DMS53 treated with DMSO at 0.1 percent for 48 hours (cell line): Measurements from ENCODE around the gene ZP1.

Experiments
- DNase-seq: peaks from one replicate; lab custom pipeline; 2025; ENCODE audit not compliant: unreplicated experiment; lab: John Stamatoyannopoulos, UW

ZP1 gene

GRCh38 chr11:60874421-60875365 lies 7.4 kb downstream of the ZP1 start:
- DNase-seq = no peak

DNA sequence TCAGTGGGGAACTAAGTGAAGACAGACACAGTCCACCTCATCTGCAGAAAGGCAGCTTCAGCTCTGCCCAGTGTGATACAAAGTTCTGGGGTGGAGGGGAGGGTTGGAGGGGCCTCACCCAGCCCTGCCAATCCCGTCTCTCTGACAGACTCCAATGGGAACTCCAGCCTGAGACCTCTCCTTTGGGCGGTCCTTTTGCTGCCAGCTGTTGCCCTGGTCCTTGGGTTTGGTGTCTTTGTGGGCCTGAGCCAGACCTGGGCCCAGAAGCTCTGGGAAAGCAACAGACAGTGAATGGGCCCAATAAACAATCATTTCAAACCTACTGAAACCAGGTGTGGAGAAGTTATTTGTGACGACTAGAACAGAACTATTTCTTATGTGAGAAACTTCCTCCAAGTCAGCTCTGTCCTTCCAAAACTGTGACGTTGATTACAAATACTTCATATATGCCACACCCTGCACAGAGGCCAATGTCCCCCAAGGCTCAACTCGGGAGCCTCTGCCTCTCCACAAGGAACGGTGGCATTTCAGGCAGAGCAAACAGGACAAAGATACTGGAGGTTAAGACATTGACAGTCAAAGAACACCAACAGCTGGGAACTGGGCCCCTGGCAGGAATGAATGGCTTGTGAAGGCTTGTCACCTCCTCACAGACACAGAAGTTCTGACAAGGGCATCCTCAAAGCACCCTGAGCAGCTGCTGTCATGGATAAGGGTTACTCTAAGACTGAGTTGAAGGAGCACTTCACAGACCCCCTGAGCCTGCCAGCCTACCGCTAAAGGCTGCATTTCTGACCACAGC lies 8.2 kb downstream of the ZP1 start:
- no peak for DNase-seq

DNA sequence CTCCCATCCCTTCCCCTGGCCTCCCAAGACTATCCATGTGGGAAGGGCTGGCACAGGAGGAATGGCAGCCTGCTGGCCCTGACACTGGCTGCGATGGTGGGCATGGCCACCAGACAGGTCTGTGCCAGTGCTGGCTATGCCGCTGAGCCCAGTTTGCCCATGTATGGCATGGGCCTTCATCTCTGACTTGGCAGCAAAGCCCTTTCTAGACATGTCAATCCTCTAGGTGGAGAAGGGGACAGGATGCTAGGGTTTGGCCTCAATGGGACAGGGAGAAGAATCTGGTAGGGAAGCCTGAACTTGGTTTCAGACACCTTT lies 8.8 kb downstream of the ZP1 start:
- no peak for DNase-seq

DNA sequence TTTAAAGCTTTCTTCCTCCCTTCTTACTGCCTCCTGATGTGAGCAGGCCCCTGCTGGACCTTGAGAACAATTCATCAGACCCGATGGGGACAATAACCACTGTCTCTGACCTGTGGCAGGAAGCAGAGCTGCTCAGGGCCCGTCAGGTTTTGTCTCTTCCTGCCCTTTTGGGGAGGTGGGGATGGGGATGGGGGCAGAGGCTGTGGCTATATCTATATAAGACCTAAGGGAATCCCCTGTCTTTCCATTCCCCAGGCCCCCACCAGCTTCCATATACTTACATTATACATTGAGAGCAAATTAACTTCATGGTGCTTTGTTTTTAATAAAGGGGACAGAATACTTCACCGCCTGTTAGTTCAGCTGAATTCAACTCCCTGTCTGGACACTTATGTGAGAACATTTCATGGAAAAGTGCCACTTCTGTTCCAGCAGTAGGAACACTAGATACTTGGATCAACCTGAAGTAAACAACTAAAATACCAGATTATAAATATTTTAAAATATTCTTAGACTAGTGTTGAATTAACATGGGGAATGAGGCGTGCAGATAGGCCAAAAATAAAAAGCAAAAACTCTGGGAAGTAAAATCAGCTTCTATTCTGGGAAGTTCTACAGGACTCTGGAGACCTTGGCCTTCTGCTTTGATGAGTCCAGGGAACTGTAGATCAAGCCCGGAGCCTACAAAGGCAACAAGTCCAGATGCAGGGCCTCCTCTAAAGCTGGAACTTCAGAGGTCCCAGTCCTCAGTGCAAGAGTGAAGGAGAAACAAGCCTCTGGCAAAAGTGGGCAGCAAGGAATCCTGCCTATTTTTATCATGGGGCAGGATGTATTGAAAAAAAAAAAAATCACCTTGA lies 11.1 kb downstream of the ZP1 start:
- no peak for DNase-seq

DNA sequence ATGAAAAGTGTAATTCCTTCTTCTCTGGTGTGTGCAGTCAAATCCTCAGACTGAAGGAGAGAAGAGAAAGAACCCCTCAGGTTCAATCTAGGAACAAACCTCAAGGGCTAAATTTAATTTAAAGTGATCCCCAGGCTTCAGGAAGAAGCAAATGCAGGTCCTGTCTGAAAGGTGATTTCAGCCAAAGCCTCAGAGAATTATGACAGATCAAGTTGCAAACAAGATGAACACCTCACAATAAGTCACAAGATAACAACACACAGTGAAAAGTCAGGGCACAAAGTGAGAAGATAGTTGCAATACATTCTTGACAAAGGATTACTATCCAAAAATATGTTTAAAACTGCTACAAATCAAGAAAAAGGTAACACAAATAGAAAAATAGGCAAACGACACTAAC lies 11.8 kb downstream of the ZP1 start:
- DNase-seq = no peak

DNA sequence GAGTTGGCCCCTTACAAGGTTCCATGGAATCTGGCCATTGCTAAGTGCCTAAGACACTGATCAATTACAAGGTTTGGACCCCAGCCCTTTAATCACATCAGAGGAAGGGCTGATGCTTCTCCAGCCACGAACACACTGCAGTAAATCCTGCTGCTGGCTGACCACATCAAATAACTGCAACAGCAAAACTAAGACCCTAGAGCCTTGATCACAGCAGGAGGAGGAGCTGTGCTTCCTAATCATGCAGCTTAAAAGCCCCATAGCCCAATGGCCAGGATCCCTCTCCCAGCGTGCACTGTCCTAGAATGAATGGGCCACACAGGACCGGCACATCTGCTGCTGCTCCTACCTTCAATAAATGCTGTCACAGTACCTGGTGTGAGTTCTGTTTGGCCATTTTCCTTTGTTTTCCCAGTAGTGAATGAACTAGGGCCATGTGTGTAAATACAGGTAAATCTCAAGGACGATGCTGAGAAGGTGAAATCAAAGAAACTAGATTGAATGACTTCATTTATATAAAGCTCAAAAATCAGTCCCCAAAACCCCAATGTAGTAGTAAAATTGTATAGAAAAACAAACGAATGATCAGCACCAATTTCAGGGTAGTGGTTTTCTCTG lies 12.7 kb downstream of the ZP1 start:
- DNase-seq = no peak

- DNase-seq = peak; percentile 99
Observed at GRCh38 chr11:60880643-60881282, 13.4 kb downstream of the ZP1 start.

DNA sequence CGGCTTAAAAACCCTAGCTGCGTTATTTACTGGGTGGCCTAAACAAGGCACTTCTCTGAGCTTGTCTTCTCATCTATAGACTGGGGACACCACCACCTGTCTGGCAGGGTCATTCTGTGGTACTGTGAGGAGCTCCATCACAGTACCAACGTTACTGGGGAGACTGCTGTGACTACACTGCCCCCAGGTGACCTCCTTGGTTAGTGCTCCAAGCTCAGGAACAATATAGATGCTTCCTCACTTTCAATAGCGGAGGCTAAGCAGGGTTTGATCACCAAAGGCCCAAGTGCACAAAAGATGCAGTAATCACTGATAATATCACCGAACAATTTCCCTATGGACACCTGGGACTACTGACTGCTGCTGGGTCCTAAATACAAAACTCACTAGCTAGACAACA lies 20.2 kb downstream of the ZP1 start:
- DNase-seq = peak; percentile 92

- DNase-seq = no peak
Observed at GRCh38 chr11:60889869-60890311, 22.5 kb downstream of the ZP1 start.

- DNase-seq = no peak
Observed at GRCh38 chr11:60890696-60891095, 23.4 kb downstream of the ZP1 start.

DNA sequence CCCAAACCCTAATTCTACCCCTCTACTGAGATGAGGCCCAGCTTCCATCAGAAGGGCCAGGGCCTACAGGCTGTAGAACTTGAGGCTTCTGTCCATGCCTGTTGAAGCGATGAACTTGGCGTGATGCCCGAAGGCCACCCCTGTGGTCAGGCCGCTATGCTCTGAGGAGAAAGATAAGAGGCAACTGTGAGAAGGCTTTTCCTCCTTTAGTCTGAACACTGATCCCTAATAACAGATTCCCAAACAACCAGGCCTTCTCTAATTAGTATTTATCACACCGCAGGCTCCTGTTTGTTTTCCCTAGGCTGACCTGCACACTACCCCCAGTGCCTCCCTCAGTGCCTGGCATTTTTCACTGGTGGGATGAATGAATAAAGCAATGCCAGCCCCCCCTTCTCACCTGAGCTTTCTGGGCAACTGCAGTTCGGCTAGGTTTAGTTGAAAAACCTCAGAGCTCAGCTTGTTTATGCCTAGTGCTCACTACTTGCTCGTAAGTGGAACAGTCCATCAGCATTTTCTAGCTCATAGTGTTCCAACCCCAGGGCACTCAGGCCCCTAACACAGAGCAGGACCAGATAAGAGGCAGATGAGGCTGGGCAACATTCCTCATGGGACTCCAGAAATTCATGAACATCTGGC lies 23.9 kb downstream of the ZP1 start:
- no peak for DNase-seq

DNA sequence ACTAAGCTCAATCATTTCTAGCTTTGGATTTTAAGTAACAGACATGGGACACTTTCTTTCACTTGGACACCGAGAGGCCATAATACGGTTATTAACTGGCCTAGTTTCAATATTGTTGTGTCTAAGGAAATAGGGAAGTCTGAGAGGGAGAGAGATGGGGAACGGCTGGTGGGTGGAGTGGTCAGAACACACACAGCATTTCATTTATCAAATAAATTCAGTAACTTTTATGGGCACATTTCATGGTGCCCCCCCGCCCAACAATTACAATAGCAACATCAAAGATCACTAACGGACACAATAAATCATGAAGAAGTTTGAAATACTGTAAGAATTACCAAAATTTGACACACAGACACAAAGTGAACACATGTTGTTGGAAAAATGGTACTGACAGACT lies 28.3 kb downstream of the ZP1 start:
- no peak for DNase-seq

GRCh38 chr11:60897496-60897895 lies 30.2 kb downstream of the ZP1 start:
- no peak for DNase-seq

DNA sequence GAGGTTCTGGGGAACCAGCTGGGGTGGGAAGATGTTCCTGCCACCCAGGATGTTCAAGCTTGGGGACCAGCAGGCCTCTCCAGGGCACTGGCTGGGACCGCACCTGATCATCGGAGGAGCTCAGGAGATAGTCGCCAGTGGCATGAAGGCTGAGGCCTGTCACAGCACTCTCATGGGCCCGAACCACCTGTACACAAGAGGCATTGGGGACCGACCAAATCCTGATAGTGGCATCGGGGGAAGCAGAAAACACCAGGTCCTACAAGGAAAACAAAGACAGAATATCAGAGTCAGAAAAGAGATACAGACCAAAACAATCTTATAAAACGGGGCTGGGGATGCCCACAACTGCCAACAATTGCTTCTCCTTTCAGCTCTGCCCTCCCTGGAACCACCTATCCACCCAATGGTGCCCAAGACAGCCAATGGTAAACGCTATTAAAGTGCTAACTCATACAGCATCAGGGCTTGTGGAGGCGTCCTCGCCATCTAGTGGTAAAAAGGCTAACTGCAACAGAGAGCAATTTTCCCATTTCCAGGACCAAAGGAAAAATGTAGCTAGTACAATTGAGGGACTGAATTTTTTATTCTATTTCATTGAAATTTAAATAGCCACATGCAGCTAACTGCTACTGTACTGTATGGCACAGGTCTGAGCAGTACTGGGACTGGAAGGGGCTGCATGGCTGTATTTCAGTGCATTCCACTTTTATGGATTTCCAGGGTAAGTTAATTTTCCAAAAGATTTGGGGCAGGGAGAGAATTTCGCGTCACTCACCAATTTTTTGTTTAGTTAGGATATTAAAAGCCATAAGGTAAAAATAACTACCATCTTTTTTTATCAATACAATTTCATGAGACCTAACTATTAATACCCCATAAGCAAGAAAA lies 31.9 kb downstream of the ZP1 start:
- DNase-seq = peak; percentile 55

DNA sequence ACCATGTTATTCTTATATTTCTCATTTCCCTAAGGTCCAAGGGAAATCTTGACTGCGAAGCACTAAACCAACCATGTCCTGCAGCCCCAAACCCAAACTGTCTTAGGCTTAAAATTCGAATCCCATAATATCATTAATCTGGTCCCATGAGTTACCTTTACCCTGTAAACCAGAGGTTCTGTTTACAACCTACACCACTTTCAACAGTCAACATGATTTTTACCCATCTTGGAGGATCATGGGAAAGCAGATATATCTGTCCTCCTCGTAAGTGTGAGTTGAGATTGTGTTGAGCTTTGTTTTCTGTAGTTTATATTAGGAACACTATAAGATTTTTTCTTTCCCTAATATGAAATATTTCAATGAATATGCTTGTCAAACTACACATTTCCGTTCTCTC lies 32.6 kb downstream of the ZP1 start:
- no peak for DNase-seq

DNA sequence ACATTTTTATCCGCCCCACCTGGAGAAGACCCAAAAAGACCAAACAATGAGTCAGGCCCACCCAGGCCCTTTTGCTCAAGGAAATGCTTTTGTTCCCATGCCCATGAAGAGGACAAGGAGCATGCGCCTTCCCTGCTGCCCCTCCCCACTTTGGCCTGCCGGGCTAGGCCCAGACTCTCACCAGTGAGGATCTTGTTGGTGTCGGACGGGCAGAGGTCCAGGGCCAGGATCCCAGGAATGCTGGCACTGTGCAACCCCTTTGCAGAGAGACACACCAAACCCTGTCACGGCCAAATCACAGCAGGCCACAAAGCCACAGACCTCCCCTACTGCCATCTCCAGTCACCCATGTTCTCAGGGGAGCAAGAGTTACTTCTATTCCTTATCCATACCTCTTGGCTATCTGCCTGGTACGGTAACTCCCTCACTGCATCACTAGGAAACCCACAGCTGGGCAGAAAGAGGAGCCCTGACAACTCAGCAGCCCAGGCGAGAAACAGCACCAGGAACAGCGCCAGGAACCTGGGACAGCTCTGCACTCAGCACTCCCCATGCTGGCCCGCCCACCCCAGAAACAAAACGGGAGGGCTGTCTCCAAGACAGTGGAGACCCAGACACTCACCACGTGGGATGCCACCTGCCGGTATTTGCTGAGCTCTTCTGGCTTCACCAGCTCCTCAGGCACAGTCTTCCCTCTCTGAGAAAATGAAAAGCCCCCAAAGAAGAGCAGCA lies 33.5 kb downstream of the ZP1 start:
- DNase-seq = no peak

- no peak for DNase-seq
Observed at GRCh38 chr11:60902625-60903024, 35.3 kb downstream of the ZP1 start.

GRCh38 chr11:60905047-60905446 lies 37.7 kb downstream of the ZP1 start:
- no peak for DNase-seq
